ENCODE data around the gene SLC7A5.

SLC7A5 gene

DNA sequence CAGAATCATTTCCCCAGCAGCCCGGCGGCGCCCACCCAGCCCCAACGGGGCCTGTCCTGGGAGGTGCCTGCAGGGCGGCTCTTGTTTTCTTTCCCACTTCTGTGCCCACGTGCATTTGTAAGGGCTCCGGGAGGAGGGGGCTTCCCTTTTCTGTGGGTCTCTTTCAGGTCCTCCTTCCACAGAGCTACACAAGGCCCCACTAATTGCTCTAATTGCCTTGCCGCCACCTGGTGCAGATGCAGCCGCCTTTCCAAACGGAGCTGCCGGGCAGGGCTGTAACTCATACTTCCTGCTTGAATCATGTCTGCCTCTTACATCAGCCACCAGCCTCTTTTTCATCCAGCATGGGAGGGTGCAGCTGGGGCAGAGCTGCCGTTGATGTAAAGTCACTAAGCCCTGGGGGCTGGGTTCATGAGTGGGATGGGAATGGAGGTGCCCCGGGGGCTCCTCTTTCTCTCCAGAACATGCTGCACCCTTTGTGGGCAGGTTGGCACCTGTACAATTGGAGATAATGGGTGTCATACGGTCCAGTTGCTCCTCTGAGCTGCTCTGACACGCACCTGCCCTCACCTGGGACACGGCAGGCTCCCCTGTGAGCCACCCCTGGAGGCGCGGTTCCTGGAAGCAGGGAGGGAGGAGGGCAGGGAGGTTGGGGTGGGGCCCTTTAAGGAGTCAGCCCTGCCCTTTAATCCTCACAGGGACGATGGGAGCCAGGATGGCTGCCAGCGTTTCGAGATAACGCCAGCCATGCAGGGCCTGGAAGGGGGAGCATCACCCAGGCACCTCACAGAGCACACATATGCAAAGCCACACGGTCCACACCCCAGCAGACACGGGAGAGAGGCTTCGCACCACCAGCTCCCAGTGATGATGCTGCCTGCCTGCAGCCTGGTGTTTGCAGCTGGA is 62.4 kb downstream of the SLC7A5 start (continued):
- TF ChIP-seq, protein P1, sequence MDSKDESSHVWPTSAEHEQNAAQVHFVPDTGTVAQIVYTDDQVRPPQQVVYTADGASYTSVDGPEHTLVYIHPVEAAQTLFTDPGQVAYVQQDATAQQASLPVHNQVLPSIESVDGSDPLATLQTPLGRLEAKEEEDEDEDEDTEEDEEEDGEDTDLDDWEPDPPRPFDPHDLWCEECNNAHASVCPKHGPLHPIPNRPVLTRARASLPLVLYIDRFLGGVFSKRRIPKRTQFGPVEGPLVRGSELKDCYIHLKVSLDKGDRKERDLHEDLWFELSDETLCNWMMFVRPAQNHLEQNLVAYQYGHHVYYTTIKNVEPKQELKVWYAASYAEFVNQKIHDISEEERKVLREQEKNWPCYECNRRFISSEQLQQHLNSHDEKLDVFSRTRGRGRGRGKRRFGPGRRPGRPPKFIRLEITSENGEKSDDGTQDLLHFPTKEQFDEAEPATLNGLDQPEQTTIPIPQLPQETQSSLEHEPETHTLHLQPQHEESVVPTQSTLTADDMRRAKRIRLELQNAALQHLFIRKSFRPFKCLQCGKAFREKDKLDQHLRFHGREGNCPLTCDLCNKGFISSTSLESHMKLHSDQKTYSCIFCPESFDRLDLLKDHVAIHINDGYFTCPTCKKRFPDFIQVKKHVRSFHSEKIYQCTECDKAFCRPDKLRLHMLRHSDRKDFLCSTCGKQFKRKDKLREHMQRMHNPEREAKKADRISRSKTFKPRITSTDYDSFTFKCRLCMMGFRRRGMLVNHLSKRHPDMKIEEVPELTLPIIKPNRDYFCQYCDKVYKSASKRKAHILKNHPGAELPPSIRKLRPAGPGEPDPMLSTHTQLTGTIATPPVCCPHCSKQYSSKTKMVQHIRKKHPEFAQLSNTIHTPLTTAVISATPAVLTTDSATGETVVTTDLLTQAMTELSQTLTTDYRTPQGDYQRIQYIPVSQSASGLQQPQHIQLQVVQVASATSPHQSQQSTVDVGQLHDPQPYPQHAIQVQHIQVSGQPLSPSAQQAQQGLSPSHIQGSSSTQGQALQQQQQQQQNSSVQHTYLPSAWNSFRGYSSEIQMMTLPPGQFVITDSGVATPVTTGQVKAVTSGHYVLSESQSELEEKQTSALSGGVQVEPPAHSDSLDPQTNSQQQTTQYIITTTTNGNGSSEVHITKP (tag by site-specific recombination; IDR thresholded peaks at IDR 0.05): 0 out of 2 replicates have a peak, but pooled peaks have one; percentile 53
- peak; percentile 42 for TF ChIP-seq YY2 (tag by site-specific recombination; IDR thresholded peaks at IDR 0.05)
- TF ChIP-seq, protein P2, sequence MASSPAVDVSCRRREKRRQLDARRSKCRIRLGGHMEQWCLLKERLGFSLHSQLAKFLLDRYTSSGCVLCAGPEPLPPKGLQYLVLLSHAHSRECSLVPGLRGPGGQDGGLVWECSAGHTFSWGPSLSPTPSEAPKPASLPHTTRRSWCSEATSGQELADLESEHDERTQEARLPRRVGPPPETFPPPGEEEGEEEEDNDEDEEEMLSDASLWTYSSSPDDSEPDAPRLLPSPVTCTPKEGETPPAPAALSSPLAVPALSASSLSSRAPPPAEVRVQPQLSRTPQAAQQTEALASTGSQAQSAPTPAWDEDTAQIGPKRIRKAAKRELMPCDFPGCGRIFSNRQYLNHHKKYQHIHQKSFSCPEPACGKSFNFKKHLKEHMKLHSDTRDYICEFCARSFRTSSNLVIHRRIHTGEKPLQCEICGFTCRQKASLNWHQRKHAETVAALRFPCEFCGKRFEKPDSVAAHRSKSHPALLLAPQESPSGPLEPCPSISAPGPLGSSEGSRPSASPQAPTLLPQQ (tag by site-specific recombination; IDR thresholded peaks at IDR 0.05): peak; percentile 58
- TF ChIP-seq ZFHX2 (tag by site-specific recombination; conservative IDR thresholded peaks at IDR 0.05): peak; percentile 38; the same call in 1 of the 2 replicates
- TF ChIP-seq, protein P3, sequence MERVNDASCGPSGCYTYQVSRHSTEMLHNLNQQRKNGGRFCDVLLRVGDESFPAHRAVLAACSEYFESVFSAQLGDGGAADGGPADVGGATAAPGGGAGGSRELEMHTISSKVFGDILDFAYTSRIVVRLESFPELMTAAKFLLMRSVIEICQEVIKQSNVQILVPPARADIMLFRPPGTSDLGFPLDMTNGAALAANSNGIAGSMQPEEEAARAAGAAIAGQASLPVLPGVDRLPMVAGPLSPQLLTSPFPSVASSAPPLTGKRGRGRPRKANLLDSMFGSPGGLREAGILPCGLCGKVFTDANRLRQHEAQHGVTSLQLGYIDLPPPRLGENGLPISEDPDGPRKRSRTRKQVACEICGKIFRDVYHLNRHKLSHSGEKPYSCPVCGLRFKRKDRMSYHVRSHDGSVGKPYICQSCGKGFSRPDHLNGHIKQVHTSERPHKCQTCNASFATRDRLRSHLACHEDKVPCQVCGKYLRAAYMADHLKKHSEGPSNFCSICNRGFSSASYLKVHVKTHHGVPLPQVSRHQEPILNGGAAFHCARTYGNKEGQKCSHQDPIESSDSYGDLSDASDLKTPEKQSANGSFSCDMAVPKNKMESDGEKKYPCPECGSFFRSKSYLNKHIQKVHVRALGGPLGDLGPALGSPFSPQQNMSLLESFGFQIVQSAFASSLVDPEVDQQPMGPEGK (tag by site-specific recombination; IDR thresholded peaks at IDR 0.05): peak; percentile 72
- peak; percentile 62; the same call in 1 of the 2 replicates for TF ChIP-seq ZBTB17 (tag by site-specific recombination; IDR thresholded peaks at IDR 0.05)
- TF ChIP-seq KLF1 (tag by site-specific recombination; IDR thresholded peaks at IDR 0.05): peak; percentile 62
- TF ChIP-seq, protein P4, sequence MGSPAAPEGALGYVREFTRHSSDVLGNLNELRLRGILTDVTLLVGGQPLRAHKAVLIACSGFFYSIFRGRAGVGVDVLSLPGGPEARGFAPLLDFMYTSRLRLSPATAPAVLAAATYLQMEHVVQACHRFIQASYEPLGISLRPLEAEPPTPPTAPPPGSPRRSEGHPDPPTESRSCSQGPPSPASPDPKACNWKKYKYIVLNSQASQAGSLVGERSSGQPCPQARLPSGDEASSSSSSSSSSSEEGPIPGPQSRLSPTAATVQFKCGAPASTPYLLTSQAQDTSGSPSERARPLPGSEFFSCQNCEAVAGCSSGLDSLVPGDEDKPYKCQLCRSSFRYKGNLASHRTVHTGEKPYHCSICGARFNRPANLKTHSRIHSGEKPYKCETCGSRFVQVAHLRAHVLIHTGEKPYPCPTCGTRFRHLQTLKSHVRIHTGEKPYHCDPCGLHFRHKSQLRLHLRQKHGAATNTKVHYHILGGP (tag by site-specific recombination; IDR thresholded peaks at IDR 0.05): 0 out of 2 replicates have a peak, but pooled peaks have one; percentile 20
- peak; percentile 43; the same call in 1 of the 2 replicates for TF ChIP-seq KLF16 (tag by site-specific recombination; IDR thresholded peaks at IDR 0.05)
- TF ChIP-seq, protein P5, sequence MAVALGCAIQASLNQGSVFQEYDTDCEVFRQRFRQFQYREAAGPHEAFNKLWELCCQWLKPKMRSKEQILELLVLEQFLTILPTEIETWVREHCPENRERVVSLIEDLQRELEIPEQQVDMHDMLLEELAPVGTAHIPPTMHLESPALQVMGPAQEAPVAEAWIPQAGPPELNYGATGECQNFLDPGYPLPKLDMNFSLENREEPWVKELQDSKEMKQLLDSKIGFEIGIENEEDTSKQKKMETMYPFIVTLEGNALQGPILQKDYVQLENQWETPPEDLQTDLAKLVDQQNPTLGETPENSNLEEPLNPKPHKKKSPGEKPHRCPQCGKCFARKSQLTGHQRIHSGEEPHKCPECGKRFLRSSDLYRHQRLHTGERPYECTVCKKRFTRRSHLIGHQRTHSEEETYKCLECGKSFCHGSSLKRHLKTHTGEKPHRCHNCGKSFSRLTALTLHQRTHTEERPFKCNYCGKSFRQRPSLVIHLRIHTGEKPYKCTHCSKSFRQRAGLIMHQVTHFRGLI (tag by site-specific recombination; IDR thresholded peaks at IDR 0.05): 0 out of 2 replicates have a peak, but pooled peaks have one; percentile 21
- no peak for TF ChIP-seq ZNF214 (tag by site-specific recombination; IDR thresholded peaks at IDR 0.05; ENCODE audit: borderline replicate concordance)
- no peak for TF ChIP-seq ZNF302 (tag by site-specific recombination; IDR thresholded peaks at IDR 0.05; ENCODE audit: low read depth)
- TF ChIP-seq, protein P6, sequence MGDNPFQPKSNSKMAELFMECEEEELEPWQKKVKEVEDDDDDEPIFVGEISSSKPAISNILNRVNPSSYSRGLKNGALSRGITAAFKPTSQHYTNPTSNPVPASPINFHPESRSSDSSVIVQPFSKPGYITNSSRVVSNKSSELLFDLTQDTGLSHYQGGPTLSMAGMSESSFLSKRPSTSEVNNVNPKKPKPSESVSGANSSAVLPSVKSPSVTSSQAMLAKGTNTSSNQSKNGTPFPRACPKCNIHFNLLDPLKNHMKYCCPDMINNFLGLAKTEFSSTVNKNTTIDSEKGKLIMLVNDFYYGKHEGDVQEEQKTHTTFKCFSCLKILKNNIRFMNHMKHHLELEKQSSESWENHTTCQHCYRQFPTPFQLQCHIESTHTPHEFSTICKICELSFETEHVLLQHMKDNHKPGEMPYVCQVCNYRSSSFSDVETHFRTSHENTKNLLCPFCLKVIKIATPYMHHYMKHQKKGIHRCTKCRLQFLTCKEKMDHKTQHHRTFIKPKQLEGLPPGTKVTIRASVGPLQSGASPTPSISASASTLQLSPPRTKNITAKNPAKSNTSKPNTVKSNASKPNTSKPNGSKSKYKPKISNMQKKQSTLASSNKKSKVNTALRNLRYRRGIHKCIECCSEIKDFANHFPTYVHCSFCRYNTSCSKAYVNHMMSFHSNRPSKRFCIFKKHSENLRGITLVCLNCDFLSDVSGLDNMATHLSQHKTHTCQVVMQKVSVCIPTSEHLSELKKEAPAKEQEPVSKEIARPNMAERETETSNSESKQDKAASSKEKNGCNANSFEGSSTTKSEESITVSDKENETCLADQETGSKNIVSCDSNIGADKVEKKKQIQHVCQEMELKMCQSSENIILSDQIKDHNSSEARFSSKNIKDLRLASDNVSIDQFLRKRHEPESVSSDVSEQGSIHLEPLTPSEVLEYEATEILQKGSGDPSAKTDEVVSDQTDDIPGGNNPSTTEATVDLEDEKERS (tag by site-specific recombination; IDR thresholded peaks at IDR 0.05): no peak
- TF ChIP-seq SP3 (tag by site-specific recombination; IDR thresholded peaks at IDR 0.05): 0 out of 2 replicates have a peak, but pooled peaks have one; percentile 23
- TF ChIP-seq, protein P7, sequence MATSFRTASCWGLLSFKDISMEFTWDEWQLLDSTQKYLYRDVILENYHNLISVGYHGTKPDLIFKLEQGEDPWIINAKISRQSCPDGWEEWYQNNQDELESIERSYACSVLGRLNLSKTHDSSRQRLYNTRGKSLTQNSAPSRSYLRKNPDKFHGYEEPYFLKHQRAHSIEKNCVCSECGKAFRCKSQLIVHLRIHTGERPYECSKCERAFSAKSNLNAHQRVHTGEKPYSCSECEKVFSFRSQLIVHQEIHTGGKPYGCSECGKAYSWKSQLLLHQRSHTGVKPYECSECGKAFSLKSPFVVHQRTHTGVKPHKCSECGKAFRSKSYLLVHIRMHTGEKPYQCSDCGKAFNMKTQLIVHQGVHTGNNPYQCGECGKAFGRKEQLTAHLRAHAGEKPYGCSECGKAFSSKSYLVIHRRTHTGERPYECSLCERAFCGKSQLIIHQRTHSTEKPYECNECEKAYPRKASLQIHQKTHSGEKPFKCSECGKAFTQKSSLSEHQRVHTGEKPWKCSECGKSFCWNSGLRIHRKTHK (tag by site-specific recombination; IDR thresholded peaks at IDR 0.05): no peak
- TF ChIP-seq ZNF394 (tag by site-specific recombination; IDR thresholded peaks at IDR 0.05; ENCODE audit: borderline replicate concordance): peak; percentile 23; the same call in 1 of the 2 replicates
- TF ChIP-seq, protein P8, sequence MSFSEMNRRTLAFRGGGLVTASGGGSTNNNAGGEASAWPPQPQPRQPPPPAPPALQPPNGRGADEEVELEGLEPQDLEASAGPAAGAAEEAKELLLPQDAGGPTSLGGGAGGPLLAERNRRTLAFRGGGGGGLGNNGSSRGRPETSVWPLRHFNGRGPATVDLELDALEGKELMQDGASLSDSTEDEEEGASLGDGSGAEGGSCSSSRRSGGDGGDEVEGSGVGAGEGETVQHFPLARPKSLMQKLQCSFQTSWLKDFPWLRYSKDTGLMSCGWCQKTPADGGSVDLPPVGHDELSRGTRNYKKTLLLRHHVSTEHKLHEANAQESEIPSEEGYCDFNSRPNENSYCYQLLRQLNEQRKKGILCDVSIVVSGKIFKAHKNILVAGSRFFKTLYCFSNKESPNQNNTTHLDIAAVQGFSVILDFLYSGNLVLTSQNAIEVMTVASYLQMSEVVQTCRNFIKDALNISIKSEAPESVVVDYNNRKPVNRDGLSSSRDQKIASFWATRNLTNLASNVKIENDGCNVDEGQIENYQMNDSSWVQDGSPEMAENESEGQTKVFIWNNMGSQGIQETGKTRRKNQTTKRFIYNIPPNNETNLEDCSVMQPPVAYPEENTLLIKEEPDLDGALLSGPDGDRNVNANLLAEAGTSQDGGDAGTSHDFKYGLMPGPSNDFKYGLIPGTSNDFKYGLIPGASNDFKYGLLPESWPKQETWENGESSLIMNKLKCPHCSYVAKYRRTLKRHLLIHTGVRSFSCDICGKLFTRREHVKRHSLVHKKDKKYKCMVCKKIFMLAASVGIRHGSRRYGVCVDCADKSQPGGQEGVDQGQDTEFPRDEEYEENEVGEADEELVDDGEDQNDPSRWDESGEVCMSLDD (tag by site-specific recombination; IDR thresholded peaks at IDR 0.05): peak; percentile 19; the same call in 1 of the 2 replicates
